Caco-2 (cell line): ENCODE results near the gene PGLYRP4. TPM values are rescaled to one million over a fixed set of nuclear protein-coding genes. Genes with fewer than 3 reads are reported as not detected.

Source experiments
- BruUV-seq: library from RNA; stranded (reverse); fragments of 400-500 nt; replicated peaks from 2 replicates; lab custom pipeline; 2021; lab: Mats Ljungman, UMichigan
- CTCF ChIA-PET: fragments of 300-600 bp; sonication (Branson Sonifier 250); formaldehyde crosslinking; loops from one replicate; lab custom pipeline; 2022; ENCODE audit warnings: antibody characterized with exemption; lab: Charles Lee
- POLR2A ChIA-PET: fragments of 300-600 bp; sonication (Branson Sonifier 250); formaldehyde crosslinking; loops from one replicate; lab custom pipeline; 2022; ENCODE audit warnings: antibody characterized with exemption; lab: Charles Lee
- DNase-seq, 2 experiments: peaks; one replicate each; pipeline versions ENCODE4 v3.0.0 to v3.0.0-alpha.2; 2020 to 2022
- H3K27me3 ChIP-seq: replicated peaks from 2 replicates; pipeline ENCODE4 v1.6.0; 2011; ENCODE audit warnings: low read length; ENCODE audit not compliant: control insufficient read depth, insufficient read depth
- H3K36me3 ChIP-seq: 2 replicates; pipeline ENCODE4 v1.5.1; 2011; ENCODE audit warnings: low read length; ENCODE audit not compliant: control insufficient read depth, insufficient read depth
- H3K4me1 ChIP-seq: fragments of 250-450 bp; sonication (Bioruptor Pico); 2 replicates; pipeline ENCODE4 v1.5.1; 2020; ENCODE audit warnings: mild to moderate bottlenecking
- H3K4me3 ChIP-seq: 2 replicates; pipeline ENCODE4 v1.5.1; 2011; ENCODE audit warnings: low read depth, mild to moderate bottlenecking, control low read depth, low read length
- H3K9me3 ChIP-seq: fragments of 250-450 bp; sonication (Bioruptor Pico); 2 replicates; pipeline ENCODE4 v1.5.1; 2020; ENCODE audit warnings: mild to moderate bottlenecking, moderate library complexity
- H3K27ac Mint-ChIP-seq: one replicate; pipeline ENCODE4 v1.8.0; 2022; ENCODE audit warnings: mixed read lengths; ENCODE audit not compliant: unreplicated experiment
- H3K27me3 Mint-ChIP-seq: one replicate; pipeline ENCODE4 v1.8.0; 2022; ENCODE audit warnings: mixed read lengths; ENCODE audit not compliant: insufficient read depth, unreplicated experiment
- H3K36me3 Mint-ChIP-seq: one replicate; pipeline ENCODE4 v1.8.0; 2022; ENCODE audit warnings: mild to moderate bottlenecking, mixed read lengths; ENCODE audit not compliant: insufficient read depth, unreplicated experiment
- H3K4me1 Mint-ChIP-seq: one replicate; pipeline ENCODE4 v1.8.0; 2022; ENCODE audit warnings: low read depth, mixed read lengths; ENCODE audit not compliant: unreplicated experiment
- H3K4me3 Mint-ChIP-seq: one replicate; pipeline ENCODE4 v1.8.0; 2022; ENCODE audit warnings: mild to moderate bottlenecking, moderate library complexity, mixed read lengths; ENCODE audit not compliant: unreplicated experiment
- H3K9me3 Mint-ChIP-seq: one replicate; pipeline ENCODE4 v1.8.0; 2022; ENCODE audit warnings: mixed read lengths; ENCODE audit not compliant: unreplicated experiment
- intact Hi-C: fragments of 100-400 bp; cut with micrococcal nuclease; formaldehyde crosslinking; loops from one replicate; pipeline ENCODE4 v1.10.0; 2022; ENCODE audit not compliant: unreplicated experiment
- total RNA-seq: library from RNA; stranded (reverse); gene quantifications from 2 replicates; pipeline ENCODE4 v1.2.3, GENCODE V29; 2022
- TF ChIP-seq, protein P1 (sequence below), 2 experiments: fragments of 200-600 bp in 1 of 2; IDR thresholded peaks; 1 replicate in 1 of 2; 2 replicates in 1 of 2; pipeline versions ENCODE4 v1.5.1 to v1.8.0; 2011 to 2022; ENCODE audit warnings: antibody characterized with exemption in 1 of 2, control low read depth in 1 of 2, inconsistent platforms in 1 of 2, low read depth in 1 of 2, low read length in 1 of 2, mild to moderate bottlenecking in 1 of 2, moderate library complexity in 1 of 2; ENCODE audit not compliant: insufficient read depth in 1 of 2, severe bottlenecking in 1 of 2, unreplicated experiment in 1 of 2

Gene PGLYRP4
- total RNA-seq, 1 experiment from 2014 or later: not detected

DNA sequence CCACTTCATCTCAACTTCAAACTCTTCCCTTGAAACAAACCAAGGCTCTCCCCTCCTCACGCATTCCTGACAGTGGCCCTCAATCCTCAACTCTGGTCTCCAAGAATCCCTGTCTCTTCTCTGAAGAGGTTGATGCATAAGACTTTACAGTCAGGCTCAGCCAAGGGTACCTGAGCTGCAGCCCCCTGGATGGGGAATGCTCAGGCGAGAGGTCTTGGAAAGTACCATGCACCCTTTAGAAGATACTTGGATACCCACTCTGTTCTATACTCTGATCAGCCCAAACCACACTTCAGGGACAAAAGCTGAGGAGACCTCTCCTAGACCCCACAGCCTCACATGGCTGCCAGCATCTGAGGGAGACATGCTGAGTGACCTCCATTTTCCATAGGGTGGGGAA, 35.4 kb downstream of the PGLYRP4 start:
- H3K36me3 ChIP-seq: no peaks in the 10 kb centered on the region
- no TSS peak for BruUV-seq
- H3K4me1 ChIP-seq: no peaks in the 10 kb centered on the region
- intact Hi-C loops: no loop called here
- Mint-ChIP-seq H3K36me3 (no peaks in the 10 kb centered on the region), H3K27me3 (peaks cover 13% of the 10 kb centered on the region), H3K4me1 (no peaks in the 10 kb centered on the region), H3K9me3 (peaks cover 9% of the 10 kb centered on the region), H3K4me3 (no peak overlapping the region), H3K27ac (no peak overlapping the region)
- no peak overlapping the region for H3K4me3 ChIP-seq
- no peak for DNase-seq
- POLR2A ChIA-PET: no interaction called here
- no peaks in the 10 kb centered on the region for H3K9me3 ChIP-seq
- TF ChIP-seq, protein P1, sequence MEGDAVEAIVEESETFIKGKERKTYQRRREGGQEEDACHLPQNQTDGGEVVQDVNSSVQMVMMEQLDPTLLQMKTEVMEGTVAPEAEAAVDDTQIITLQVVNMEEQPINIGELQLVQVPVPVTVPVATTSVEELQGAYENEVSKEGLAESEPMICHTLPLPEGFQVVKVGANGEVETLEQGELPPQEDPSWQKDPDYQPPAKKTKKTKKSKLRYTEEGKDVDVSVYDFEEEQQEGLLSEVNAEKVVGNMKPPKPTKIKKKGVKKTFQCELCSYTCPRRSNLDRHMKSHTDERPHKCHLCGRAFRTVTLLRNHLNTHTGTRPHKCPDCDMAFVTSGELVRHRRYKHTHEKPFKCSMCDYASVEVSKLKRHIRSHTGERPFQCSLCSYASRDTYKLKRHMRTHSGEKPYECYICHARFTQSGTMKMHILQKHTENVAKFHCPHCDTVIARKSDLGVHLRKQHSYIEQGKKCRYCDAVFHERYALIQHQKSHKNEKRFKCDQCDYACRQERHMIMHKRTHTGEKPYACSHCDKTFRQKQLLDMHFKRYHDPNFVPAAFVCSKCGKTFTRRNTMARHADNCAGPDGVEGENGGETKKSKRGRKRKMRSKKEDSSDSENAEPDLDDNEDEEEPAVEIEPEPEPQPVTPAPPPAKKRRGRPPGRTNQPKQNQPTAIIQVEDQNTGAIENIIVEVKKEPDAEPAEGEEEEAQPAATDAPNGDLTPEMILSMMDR (IDR thresholded peaks at IDR 0.05; ENCODE audit: insufficient read depth in 1 of 2, low read depth in 1 of 2, low read length in 1 of 2, severe bottlenecking in 1 of 2, unreplicated experiment in 1 of 2): no peak
- H3K27me3 ChIP-seq: peaks cover 1% of the 10 kb centered on the region; the same call in 1 of the 2 replicates
- CTCF ChIA-PET: interaction anchor here (0.7 to 1.9 kb wide), 3 partner anchors 9 to 966 kb away, joined by 3 to 4 read pairs (median 3); partner anchors contain the start of gene PGLYRP4

DNA sequence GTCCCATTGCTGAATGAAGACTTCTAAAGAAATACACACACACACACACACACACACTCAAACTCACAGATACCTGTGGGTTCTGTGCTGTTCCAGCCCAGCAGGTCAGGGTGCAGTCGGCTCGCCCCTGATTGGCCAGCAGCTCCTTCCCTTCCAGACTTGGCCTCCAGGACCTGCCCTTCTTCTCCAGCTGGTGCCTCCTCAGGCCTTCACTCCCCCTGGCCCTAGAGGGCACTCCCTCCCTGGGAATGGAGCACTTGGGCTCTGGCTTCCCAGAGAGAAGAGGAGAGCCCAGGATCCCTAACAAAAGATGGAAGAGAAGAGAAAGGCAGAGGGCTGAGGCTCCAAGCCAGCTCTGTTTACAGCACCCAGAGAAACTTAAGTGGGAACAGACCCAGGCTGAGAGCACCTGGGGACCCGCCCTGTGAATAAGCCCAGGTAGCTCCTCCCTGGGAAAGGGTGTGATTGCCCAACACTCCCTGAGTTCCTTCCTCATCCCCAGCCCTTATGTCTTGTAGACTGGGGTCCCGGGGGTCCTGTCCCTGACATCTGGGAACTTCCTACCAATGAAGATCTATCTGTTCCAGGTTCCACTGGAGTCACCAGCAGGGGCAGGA, 36.0 kb downstream of the PGLYRP4 start, which contains the start of gene PGLYRP3:
Gene PGLYRP3 (minus strand): TSS at position 383 of the 617 bp plus-strand sequence. CDS start 2,287 bp downstream, outside the sequence.
- no peaks in the 10 kb centered on the region for H3K9me3 ChIP-seq
- Mint-ChIP-seq H3K36me3 (no peaks in the 10 kb centered on the region), H3K9me3 (peaks cover 9% of the 10 kb centered on the region), H3K27ac (no peak within 1 kb of the TSS), H3K27me3 (peaks cover 11% of the 10 kb centered on the region), H3K4me1 (no peaks in the 10 kb centered on the region), H3K4me3 (no peak within 1 kb of the TSS)
- H3K36me3 ChIP-seq: no peaks in the 10 kb centered on the region
- peak; percentile 53 to 63 for DNase-seq
- ChIA-PET CTCF (interaction anchor here (0.6 to 1.9 kb wide), 5 partner anchors 8 to 234 kb away, joined by 3 to 5 read pairs (median 4); partner anchors contain the start of gene PGLYRP4), POLR2A (no interaction called here)
- H3K4me1 ChIP-seq: no peaks in the 10 kb centered on the region
- H3K27me3 ChIP-seq: peaks cover 1% of the 10 kb centered on the region; the same call in 1 of the 2 replicates
- H3K4me3 ChIP-seq: no peak within 1 kb of the TSS
- BruUV-seq: no TSS peak
- intact Hi-C loops: no loop called here
- TF ChIP-seq, protein P1 (IDR thresholded peaks at IDR 0.05; ENCODE audit: insufficient read depth in 1 of 2, low read depth in 1 of 2, low read length in 1 of 2, severe bottlenecking in 1 of 2, unreplicated experiment in 1 of 2): peak in 1 of 2 experiments; percentile 27

DNA sequence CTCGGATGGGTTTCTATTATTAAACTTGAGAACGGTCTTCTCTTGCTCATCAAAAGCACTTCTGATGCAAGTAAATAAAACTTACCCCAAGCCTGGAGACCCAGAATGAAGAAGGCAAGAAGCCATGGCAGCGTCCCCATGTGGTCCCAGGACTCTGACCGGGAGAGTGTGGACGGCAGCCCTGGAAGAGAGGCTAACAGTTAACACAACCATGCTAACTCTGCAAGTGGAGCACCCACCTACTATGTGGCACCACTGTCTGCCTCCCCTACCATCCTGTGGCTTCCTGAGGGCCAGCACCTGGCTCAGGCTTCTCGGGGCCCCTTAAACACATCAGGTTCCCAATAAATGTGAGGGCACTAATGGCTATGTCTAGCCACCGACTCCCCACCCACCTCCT, 38.1 kb downstream of the PGLYRP4 start:
- no peak for DNase-seq
- Mint-ChIP-seq H3K27me3 (peaks cover 16% of the 10 kb centered on the region), H3K4me1 (no peaks in the 10 kb centered on the region), H3K4me3 (no peak overlapping the region), H3K9me3 (no peaks in the 10 kb centered on the region), H3K36me3 (no peaks in the 10 kb centered on the region), H3K27ac (no peak overlapping the region)
- no peaks in the 10 kb centered on the region for H3K36me3 ChIP-seq
- TF ChIP-seq, protein P1 (IDR thresholded peaks at IDR 0.05; ENCODE audit: insufficient read depth in 1 of 2, low read depth in 1 of 2, low read length in 1 of 2, severe bottlenecking in 1 of 2, unreplicated experiment in 1 of 2): no peak
- H3K4me1 ChIP-seq: no peaks in the 10 kb centered on the region
- H3K4me3 ChIP-seq: no peak overlapping the region
- no peaks in the 10 kb centered on the region for H3K9me3 ChIP-seq
- CTCF ChIA-PET: no interaction called here
- intact Hi-C loops: no loop called here
- no TSS peak for BruUV-seq
- peaks cover 4% of the 10 kb centered on the region; the same call in 1 of the 2 replicates for H3K27me3 ChIP-seq
- POLR2A ChIA-PET: no interaction called here
